Stromal cell of bone marrow (primary cell): Measurements from ENCODE around the gene AP1G2.

Experiments
- DNase-seq: peaks from one replicate; pipeline ENCODE4 v3.0.0-alpha.2; 2012; ENCODE audit warnings: low read depth

Gene AP1G2

GRCh38 chr14:23570806-23571483 lies 3.4 kb upstream of the AP1G2 start:
- DNase-seq, result no peak

GRCh38 chr14:23569443-23570151 lies 2.0 kb upstream of the AP1G2 start:
- DNase-seq, result no peak

GRCh38 chr14:23568600-23569331 lies 1.2 kb upstream of the AP1G2 start:
- no peak for DNase-seq

GRCh38 chr14:23568021-23568599 lies 519 bp upstream of the AP1G2 start:
- no peak for DNase-seq

- DNase-seq, result no peak
These were observed 809 bp downstream of the AP1G2 start for GRCh38 chr14:23566778-23567185.

- DNase-seq, result no peak
These were observed 1.3 kb downstream of the AP1G2 start for GRCh38 chr14:23566112-23566777.

- DNase-seq, result no peak
These were observed 2.0 kb downstream of the AP1G2 start for GRCh38 chr14:23565626-23566025.

GRCh38 chr14:23564876-23565275 lies 2.7 kb downstream of the AP1G2 start:
- DNase-seq, result no peak

GRCh38 chr14:23564181-23564812 lies 3.3 kb downstream of the AP1G2 start:
- DNase-seq, result no peak

- no peak for DNase-seq
These were observed 4.0 kb downstream of the AP1G2 start for GRCh38 chr14:23563473-23564180.

GRCh38 chr14:23562822-23563472 lies 4.6 kb downstream of the AP1G2 start:
- no peak for DNase-seq

GRCh38 chr14:23561873-23562821 lies 5.4 kb downstream of the AP1G2 start:
- DNase-seq, result no peak

GRCh38 chr14:23561259-23561658 lies 6.3 kb downstream of the AP1G2 start:
- no peak for DNase-seq

GRCh38 chr14:23559926-23560520 lies 7.6 kb downstream of the AP1G2 start:
- DNase-seq, result no peak

- no peak for DNase-seq
These were observed 8.3 kb downstream of the AP1G2 start for GRCh38 chr14:23559010-23559925.

GRCh38 chr14:23558346-23559009 lies 9.1 kb downstream of the AP1G2 start:
- DNase-seq, result no peak

GRCh38 chr14:23557946-23558345 lies 9.6 kb downstream of the AP1G2 start:
- no peak for DNase-seq
